NB4 (cell line): ENCODE data around the gene CCL22.

Source experiments
- MYC ChIP-seq: IDR thresholded peaks from 2 replicates; pipeline ENCODE4 v1.6.1; 2011; ENCODE audit warnings: low read depth, low read length
- POLR2A ChIP-seq: IDR thresholded peaks from 2 replicates; pipeline ENCODE4 v1.6.1; 2011; ENCODE audit warnings: mild to moderate bottlenecking; ENCODE audit not compliant: insufficient read length; ENCODE audit errors: extremely low read depth
- TF ChIP-seq, protein P1 (sequence below): IDR thresholded peaks from one replicate; pipeline ENCODE4 v1.5.1; 2012; ENCODE audit warnings: low read depth, low read length
- TF ChIP-seq, protein P2 (sequence below): IDR thresholded peaks from 2 replicates; pipeline ENCODE4 v1.6.1; 2011; ENCODE audit warnings: low read depth, low read length

DNA sequence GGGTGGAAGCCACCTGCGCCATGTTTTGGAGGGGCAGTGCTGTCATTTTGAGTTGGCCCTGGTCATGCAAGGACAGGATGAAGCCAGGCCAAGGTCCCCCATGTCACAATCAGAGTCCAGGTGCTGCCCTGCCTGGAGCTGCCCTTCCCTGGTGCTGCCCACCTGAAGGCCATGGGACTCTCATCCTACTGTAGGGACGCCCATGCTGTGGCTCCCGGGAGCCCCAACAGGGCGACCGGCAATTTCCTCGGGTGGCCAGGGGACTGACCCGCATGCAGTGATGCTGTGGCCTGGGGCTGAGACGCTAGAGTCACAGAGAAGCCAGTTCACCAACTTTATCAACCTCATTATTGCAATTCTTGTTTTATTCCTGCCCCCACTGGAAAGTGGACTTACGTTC is 54.0 kb downstream of the CCL22 start:
- TF ChIP-seq, protein P1, sequence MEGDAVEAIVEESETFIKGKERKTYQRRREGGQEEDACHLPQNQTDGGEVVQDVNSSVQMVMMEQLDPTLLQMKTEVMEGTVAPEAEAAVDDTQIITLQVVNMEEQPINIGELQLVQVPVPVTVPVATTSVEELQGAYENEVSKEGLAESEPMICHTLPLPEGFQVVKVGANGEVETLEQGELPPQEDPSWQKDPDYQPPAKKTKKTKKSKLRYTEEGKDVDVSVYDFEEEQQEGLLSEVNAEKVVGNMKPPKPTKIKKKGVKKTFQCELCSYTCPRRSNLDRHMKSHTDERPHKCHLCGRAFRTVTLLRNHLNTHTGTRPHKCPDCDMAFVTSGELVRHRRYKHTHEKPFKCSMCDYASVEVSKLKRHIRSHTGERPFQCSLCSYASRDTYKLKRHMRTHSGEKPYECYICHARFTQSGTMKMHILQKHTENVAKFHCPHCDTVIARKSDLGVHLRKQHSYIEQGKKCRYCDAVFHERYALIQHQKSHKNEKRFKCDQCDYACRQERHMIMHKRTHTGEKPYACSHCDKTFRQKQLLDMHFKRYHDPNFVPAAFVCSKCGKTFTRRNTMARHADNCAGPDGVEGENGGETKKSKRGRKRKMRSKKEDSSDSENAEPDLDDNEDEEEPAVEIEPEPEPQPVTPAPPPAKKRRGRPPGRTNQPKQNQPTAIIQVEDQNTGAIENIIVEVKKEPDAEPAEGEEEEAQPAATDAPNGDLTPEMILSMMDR = no peak
- no peak for TF ChIP-seq POLR2A
- TF ChIP-seq, protein P2, sequence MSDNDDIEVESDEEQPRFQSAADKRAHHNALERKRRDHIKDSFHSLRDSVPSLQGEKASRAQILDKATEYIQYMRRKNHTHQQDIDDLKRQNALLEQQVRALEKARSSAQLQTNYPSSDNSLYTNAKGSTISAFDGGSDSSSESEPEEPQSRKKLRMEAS = no peak
- TF ChIP-seq MYC = no peak
